ENCODE measurements around the gene FCGR3B.
"Not testable (repeated sequence)": the region's sequence is repeated elsewhere in the genome, so short reads cannot be mapped to it uniquely, and the experiment has no call there.

- not testable (repeated sequence) for TF ChIP-seq POLR2A (IDR thresholded peaks at IDR 0.05; ENCODE audit: low read length); GATA1 (IDR thresholded peaks at IDR 0.05; ENCODE audit: low read depth, low read length)
These were observed 36.5 kb downstream of the FCGR3B start for GRCh38 chr1:161594269-161594984.
